Fibroblast of lung (primary cell): Measurements from ENCODE around the gene EGF. TPM values are rescaled to one million over a fixed set of nuclear protein-coding genes. Genes with fewer than 3 reads are reported as not detected.

Experiments
- DNase-seq, 2 donors: peaks; one replicate each; pipeline versions ENCODE4 v3.0.0 to v3.0.0-alpha.2; 2010; ENCODE audit warnings: low read depth in 2 of 2
- H2AFZ ChIP-seq: 2 replicates; pipeline ENCODE4 v1.5.1; 2012; ENCODE audit warnings: low read length, control low read depth, inconsistent platforms
- H3K27ac ChIP-seq: 2 replicates; pipeline ENCODE4 v1.5.1; 2011; ENCODE audit warnings: low read length, control low read depth; ENCODE audit not compliant: insufficient read depth
- H3K27me3 ChIP-seq: 2 replicates; pipeline ENCODE4 v1.5.1; 2011; ENCODE audit warnings: mild to moderate bottlenecking, low read length; ENCODE audit not compliant: control insufficient read depth, insufficient read depth
- H3K36me3 ChIP-seq: 2 replicates; pipeline ENCODE4 v1.5.1; 2011; ENCODE audit warnings: low read length; ENCODE audit not compliant: control insufficient read depth, insufficient read depth
- H3K4me1 ChIP-seq: 2 replicates; pipeline ENCODE4 v1.5.1; 2011; ENCODE audit warnings: low read length; ENCODE audit not compliant: control insufficient read depth, insufficient read depth; ENCODE audit errors: extremely low read depth
- H3K4me2 ChIP-seq: 2 replicates; pipeline ENCODE4 v1.5.1; 2011; ENCODE audit warnings: low read length, control low read depth; ENCODE audit not compliant: insufficient read depth; ENCODE audit errors: extremely low read depth
- H3K4me3 ChIP-seq, 4 experiments: fragments of 200-600 bp in 1 of 4; sonication (generic) in 1 of 4; replicated peaks in 1 of 4; 2 replicates each; pipeline ENCODE4 v1.5.1; 2011 to 2016; ENCODE audit warnings: low read length in 4 of 4, low read depth in 3 of 4, mild to moderate bottlenecking in 3 of 4, control low read depth in 2 of 4, inconsistent platforms in 1 of 4, mixed read lengths in 1 of 4; ENCODE audit not compliant: insufficient read depth in 1 of 4; ENCODE audit errors: control extremely low read depth in 1 of 4
- H3K79me2 ChIP-seq: 2 replicates; pipeline ENCODE4 v1.5.1; 2012; ENCODE audit warnings: mild to moderate bottlenecking, low read length, inconsistent platforms; ENCODE audit not compliant: control insufficient read depth, insufficient read depth
- H3K9ac ChIP-seq: 2 replicates; pipeline ENCODE4 v1.5.1; 2011; ENCODE audit warnings: mild to moderate bottlenecking, low read length, control low read depth; ENCODE audit not compliant: insufficient read depth
- H3K9me3 ChIP-seq: 2 replicates; pipeline ENCODE4 v1.5.1; 2012; ENCODE audit warnings: low read depth, low read length; ENCODE audit not compliant: control insufficient read depth, insufficient read depth
- H4K20me1 ChIP-seq: 2 replicates; pipeline ENCODE4 v1.5.1; 2011; ENCODE audit warnings: low read length; ENCODE audit not compliant: control insufficient read depth, insufficient read depth; ENCODE audit errors: extremely low read depth
- CTCF ChIP-seq, 2 donors: IDR thresholded peaks in 1 of 2; conservative IDR thresholded peaks in 1 of 2; 1 replicate in 1 of 2; 2 replicates in 1 of 2; pipeline ENCODE4 v1.5.1; 2011 to 2012; ENCODE audit warnings: low read length in 2 of 2, control low read depth in 1 of 2, inconsistent platforms in 1 of 2, low read depth in 1 of 2, mild to moderate bottlenecking in 1 of 2
- EZH2 ChIP-seq: IDR thresholded peaks from 2 replicates; pipeline ENCODE4 v1.5.1; 2012; ENCODE audit warnings: low read length, control low read depth, mild to moderate bottlenecking; ENCODE audit errors: missing control alignments
- polyA plus RNA-seq, 2 donors: library from polyadenylated mRNA; depleted of rRNA in 1 of 2; stranded (reverse) in 1 of 2; unstranded in 1 of 2; fragments of >200 nt; gene quantifications; 2 replicates each; pipeline ENCODE4 v1.2.1, GENCODE V29; 2011 to 2012; ENCODE audit warnings: missing spikeins in 1 of 2
- total RNA-seq: library from RNA; depleted of rRNA; stranded (reverse); fragments of >200 nt; gene quantifications from 2 replicates; pipeline ENCODE4 v1.2.1, GENCODE V29; 2014

EGF gene
- total and polyA plus RNA-seq, 2 donors (not counting 1 experiment from before 2014, with no cell fraction given): 0.59 to 0.83 TPM

- Histone ChIP-seq H2AFZ (no peak overlapping the region), H3K79me2 (no peaks in the 10 kb centered on the region), H3K4me2 (no peak overlapping the region), H3K4me3 (no peak overlapping the region), H3K27ac (no peak overlapping the region), H3K4me1 (no peaks in the 10 kb centered on the region), H3K27me3 (no peaks in the 10 kb centered on the region), H3K9ac (no peak overlapping the region), H3K9me3 (no peaks in the 10 kb centered on the region), H4K20me1 (no peaks in the 10 kb centered on the region), H3K36me3 (no peaks in the 10 kb centered on the region)
- TF ChIP-seq CTCF (conservative IDR thresholded peaks at IDR 0.05 in 1 of 2, IDR thresholded peaks at IDR 0.05 in 1 of 2; ENCODE audit: low read depth in 1 of 2, low read length in 2 of 2) (no peak), EZH2 (no peak)
- DNase-seq: no peak
Observed at GRCh38 chr4:110020646-110021443, 108.2 kb downstream of the EGF start.

GRCh38 chr4:110022457-110022856 lies 109.8 kb downstream of the EGF start:
- no peak for TF ChIP-seq CTCF (conservative IDR thresholded peaks at IDR 0.05 in 1 of 2, IDR thresholded peaks at IDR 0.05 in 1 of 2; ENCODE audit: low read depth in 1 of 2, low read length in 2 of 2)
- no peak for TF ChIP-seq EZH2
- no peak for DNase-seq
- Histone ChIP-seq H3K79me2 (no peaks in the 10 kb centered on the region), H3K27me3 (no peaks in the 10 kb centered on the region), H3K4me3 (no peak overlapping the region), H3K9me3 (no peaks in the 10 kb centered on the region), H2AFZ (no peak overlapping the region), H3K9ac (no peak overlapping the region), H3K27ac (no peak overlapping the region), H3K4me2 (no peak overlapping the region), H3K4me1 (no peaks in the 10 kb centered on the region), H3K36me3 (no peaks in the 10 kb centered on the region), H4K20me1 (no peaks in the 10 kb centered on the region)

- DNase-seq: peak in 1 of 2 donors; percentile 15
- H3K4me3 ChIP-seq: no peak overlapping the region
- no peak overlapping the region for H3K27ac ChIP-seq
- no peak overlapping the region for H2AFZ ChIP-seq
- TF ChIP-seq CTCF (conservative IDR thresholded peaks at IDR 0.05 in 1 of 2, IDR thresholded peaks at IDR 0.05 in 1 of 2; ENCODE audit: low read depth in 1 of 2, low read length in 2 of 2) (no peak), EZH2 (no peak)
- no peaks in the 10 kb centered on the region for H3K79me2 ChIP-seq
- no peaks in the 10 kb centered on the region for H3K9me3 ChIP-seq
- no peaks in the 10 kb centered on the region for H4K20me1 ChIP-seq
- H3K9ac ChIP-seq: no peak overlapping the region
- H3K4me1 ChIP-seq: no peaks in the 10 kb centered on the region
- H3K36me3 ChIP-seq: no peaks in the 10 kb centered on the region
- H3K4me2 ChIP-seq: no peak overlapping the region
- no peaks in the 10 kb centered on the region for H3K27me3 ChIP-seq
Observed at GRCh38 chr4:110025056-110025455, 112.4 kb downstream of the EGF start.
